Measurements from ENCODE around the gene LPAR5. TPM values are rescaled to one million over a fixed set of nuclear protein-coding genes. Genes with fewer than 3 reads are reported as not detected.

The LPAR5 gene
- total RNA-seq, 1 experiment from 2014 or later: 0.22 TPM

DNA sequence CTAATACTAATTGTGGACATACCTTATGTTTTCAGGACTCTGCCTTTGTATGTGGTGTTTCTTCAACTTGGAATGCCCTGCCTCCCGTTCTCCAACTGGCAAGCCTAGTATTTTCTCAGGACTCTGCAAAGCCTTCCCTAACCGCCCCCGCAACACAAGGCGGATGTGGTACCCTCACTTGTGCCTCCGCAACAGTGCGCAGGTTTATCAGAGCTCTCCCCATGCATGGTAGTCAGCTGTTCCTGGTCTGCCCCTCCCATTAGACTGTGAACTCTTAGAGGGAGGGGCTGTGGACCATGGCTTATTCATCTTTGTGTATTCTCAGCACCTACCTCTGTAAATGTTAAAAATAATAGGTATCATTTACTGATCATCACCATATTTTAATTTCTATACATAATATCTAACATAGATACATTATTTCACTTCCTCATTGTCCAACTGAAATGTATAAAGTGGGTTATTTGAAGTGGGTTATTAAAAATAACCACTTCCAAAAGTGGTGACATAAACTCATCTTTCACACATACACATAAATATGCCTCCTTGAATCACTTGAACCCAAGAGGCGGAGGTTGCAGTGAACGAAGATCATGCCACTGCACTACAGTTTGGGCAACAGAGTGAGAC is 9.0 kb downstream of the LPAR5 start:
- H4K20me1 ChIP-seq (ENCODE audit: control insufficient read depth, insufficient read depth, insufficient read length): no peaks in the 10 kb centered on the region
- no peak overlapping the region for H3K56ac ChIP-seq (ENCODE audit: insufficient read length, low read depth, low read length)
- H2AFZ ChIP-seq (ENCODE audit: low read length): no peak overlapping the region
- H3K9ac ChIP-seq (ENCODE audit: extremely low read depth, insufficient read length, low read length): no peak overlapping the region
- H3K27me3 Mint-ChIP-seq (ENCODE audit: low read depth): peaks cover 3% of the 10 kb centered on the region
- H3K4me1 Mint-ChIP-seq: peaks cover 7 to 10% of the 10 kb centered on the region in 2 experiments
- H2BK20ac ChIP-seq (ENCODE audit: low read depth, low read length, poor library complexity, severe bottlenecking): no peak overlapping the region
- H3K36me3 Mint-ChIP-seq (ENCODE audit: insufficient read depth in 1 of 3, low read depth in 3 of 3): no peaks in the 10 kb centered on the region
- H3K4ac ChIP-seq (ENCODE audit: low read depth, low read length): no peak overlapping the region
- H3K9me3 ChIP-seq (ENCODE audit: control insufficient read depth, low read depth, low read length): no peaks in the 10 kb centered on the region
- no peak for TF ChIP-seq CTCF (conservative IDR thresholded peaks at IDR 0.05)
- no peak overlapping the region for H3K27ac Mint-ChIP-seq
- no peak overlapping the region for H3T11ph ChIP-seq (ENCODE audit: low read length)
- H4K8ac ChIP-seq (replicated peaks; ENCODE audit: insufficient read length, low read depth, low read length): no peak overlapping the region
- no peak overlapping the region for H2BK12ac ChIP-seq (ENCODE audit: insufficient read length, low read depth, low read length)
- H2BK120ac ChIP-seq (ENCODE audit: low read depth, low read length, poor library complexity, severe bottlenecking): no peak overlapping the region
- no CpG with 5 or more reads among the region's 8 CpGs for WGBS (ENCODE audit: extremely low coverage, insufficient read length, low lambda C conversion rate)
- no peak overlapping the region for H4K5ac ChIP-seq (ENCODE audit: insufficient read length, low read depth, low read length)
- H3K18ac ChIP-seq (ENCODE audit: insufficient read length, low read depth, low read length): no peak overlapping the region
- H2BK5ac ChIP-seq (ENCODE audit: insufficient read length, low read length): no peak overlapping the region
- H3K23me2 ChIP-seq (ENCODE audit: insufficient read length, low read depth, low read length, poor library complexity, severe bottlenecking): no peaks in the 10 kb centered on the region
- H2AK5ac ChIP-seq (ENCODE audit: insufficient read length, low read length): no peak overlapping the region
- H3K27ac ChIP-seq (ENCODE audit: insufficient read length, low read depth, low read length): no peak overlapping the region
- H3K4me3 Mint-ChIP-seq: no peak overlapping the region
- DNase-seq: no peak
- no peak overlapping the region for H3K23ac ChIP-seq (ENCODE audit: insufficient read length, low read depth, low read length)
- no peak overlapping the region for H4K91ac ChIP-seq (ENCODE audit: insufficient read length, low read depth, low read length)
- no peaks in the 10 kb centered on the region for H3K27me3 ChIP-seq (ENCODE audit: insufficient read depth, low read length)
- no peak overlapping the region for H3K4me2 ChIP-seq (ENCODE audit: insufficient read depth, insufficient read length, low read length)
- no peaks in the 10 kb centered on the region for H3K79me2 ChIP-seq (ENCODE audit: insufficient read depth, low read length)
- no peak overlapping the region for H2BK15ac ChIP-seq (ENCODE audit: low read depth, low read length)
- no peaks in the 10 kb centered on the region for H3K4me1 ChIP-seq (ENCODE audit: insufficient read depth, low read length)
- no peaks in the 10 kb centered on the region for H3K79me1 ChIP-seq (ENCODE audit: insufficient read depth, low read depth, low read length, poor library complexity, severe bottlenecking)
- H3K9me3 Mint-ChIP-seq: no peaks in the 10 kb centered on the region
- H3K14ac ChIP-seq (ENCODE audit: insufficient read depth, low read length): no peak overlapping the region

Data from H9 (cell line).